ENCODE results near the gene CGRRF1. TPM values are rescaled to one million over a fixed set of nuclear protein-coding genes. Genes with fewer than 3 reads are reported as not detected.
A peak's percentile ranks its signal among the peaks of the same experiment; 100 is the strongest.

Gene CGRRF1
- total RNA-seq, 4 donors from 2014 or later = 16.5 to 28.8 (median 21.2) TPM

DNA sequence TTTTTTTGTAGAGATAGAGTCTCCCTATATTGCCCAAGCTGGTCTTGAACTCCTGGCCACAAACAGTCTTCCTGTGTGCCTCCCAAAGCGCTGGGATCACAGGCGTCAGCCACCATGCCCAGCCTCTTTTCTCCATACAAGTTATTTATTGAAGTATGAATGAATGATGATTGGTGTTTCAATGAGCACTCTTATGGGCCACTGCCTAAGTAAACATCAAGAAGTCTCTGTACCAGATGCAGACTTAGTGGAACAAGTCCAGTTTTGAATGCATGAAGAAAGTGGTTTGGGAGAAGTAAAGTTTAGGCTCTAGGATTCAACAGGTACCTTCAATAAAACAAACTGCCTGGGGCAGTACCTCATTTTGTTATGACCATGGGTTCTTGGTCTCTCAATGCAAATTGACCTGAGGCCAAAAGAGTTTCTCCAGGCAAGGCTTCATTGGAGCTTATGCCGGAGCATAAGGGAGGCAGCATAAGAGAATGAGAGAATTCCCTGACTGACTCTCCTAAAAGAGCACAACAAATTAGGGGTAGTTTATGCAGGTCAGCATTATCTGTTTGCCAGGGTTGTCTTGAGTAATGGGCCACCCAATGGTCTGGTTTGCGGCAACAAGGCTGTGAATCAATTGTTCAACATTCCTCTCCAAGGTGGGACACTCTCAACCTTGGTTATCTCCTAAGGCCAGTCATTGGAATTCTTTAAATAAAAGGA is 19.8 kb upstream of the CGRRF1 start:
- Histone ChIP-seq H3K36me3 (peaks cover 0 to 5% (median 0%) of the 10 kb centered on the region in 3 donors), H3K4me1 (peaks cover 0 to 40% (median 17%) of the 10 kb centered on the region in 4 donors), H3K9me3 (no peaks in the 10 kb centered on the region), H3K27ac (peak overlapping the region in 3 of 4 donors; percentile 88 to 99 (median 98)), H3K4me3 (peak overlapping the region in 1 of 4 donors; percentile 99), H3K27me3 (no peaks in the 10 kb centered on the region)
- TF ChIP-seq, protein P1, sequence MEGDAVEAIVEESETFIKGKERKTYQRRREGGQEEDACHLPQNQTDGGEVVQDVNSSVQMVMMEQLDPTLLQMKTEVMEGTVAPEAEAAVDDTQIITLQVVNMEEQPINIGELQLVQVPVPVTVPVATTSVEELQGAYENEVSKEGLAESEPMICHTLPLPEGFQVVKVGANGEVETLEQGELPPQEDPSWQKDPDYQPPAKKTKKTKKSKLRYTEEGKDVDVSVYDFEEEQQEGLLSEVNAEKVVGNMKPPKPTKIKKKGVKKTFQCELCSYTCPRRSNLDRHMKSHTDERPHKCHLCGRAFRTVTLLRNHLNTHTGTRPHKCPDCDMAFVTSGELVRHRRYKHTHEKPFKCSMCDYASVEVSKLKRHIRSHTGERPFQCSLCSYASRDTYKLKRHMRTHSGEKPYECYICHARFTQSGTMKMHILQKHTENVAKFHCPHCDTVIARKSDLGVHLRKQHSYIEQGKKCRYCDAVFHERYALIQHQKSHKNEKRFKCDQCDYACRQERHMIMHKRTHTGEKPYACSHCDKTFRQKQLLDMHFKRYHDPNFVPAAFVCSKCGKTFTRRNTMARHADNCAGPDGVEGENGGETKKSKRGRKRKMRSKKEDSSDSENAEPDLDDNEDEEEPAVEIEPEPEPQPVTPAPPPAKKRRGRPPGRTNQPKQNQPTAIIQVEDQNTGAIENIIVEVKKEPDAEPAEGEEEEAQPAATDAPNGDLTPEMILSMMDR (IDR thresholded peaks at IDR 0.05) = no peak
- TF ChIP-seq POLR2A (IDR thresholded peaks at IDR 0.05) (no peak), EP300 (IDR thresholded peaks at IDR 0.05) (no peak)
- 93% methylated on average over 4 of the region's 4 CpGs for WGBS, 2 donors
- DNase-seq (ENCODE audit: low spot score in 2 of 2) = no peak

DNA sequence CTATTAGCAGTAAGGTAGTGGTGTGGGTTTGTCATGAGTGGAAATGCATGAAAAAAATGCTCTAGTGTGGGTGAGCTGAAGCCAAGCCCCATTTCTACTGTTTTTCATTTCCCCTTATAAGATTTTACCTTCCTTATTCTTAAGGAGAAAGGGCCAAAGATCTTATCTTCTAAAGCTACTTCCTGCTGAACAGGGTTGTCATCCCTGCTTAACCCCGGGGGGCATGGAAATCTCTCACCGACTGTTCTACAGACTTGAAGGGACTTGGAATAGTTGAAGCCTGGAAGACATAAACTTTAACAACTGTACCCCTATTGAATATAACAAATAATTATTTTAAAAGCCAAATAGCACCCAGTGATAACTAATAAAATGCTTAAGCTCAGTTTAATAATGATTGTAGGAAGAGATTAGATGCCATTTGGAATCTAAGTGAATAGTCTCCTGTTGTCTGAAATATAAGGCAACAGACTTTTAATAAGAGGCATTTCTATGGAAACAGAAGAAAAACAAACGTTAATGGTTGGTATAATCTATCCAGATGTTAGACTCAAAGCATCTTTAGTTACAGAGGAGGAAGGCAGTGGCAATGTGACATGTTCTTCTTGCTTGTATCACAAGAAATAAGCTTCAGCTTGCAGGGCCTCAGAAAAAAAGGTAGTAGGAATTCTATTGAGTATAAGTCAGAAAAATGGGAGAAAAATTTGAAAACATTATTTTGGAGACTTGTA is 19.1 kb upstream of the CGRRF1 start:
- Histone ChIP-seq H3K27ac (no peak overlapping the region), H3K9me3 (no peaks in the 10 kb centered on the region), H3K27me3 (no peaks in the 10 kb centered on the region), H3K4me3 (no peak overlapping the region), H3K36me3 (peaks cover 0 to 5% (median 0%) of the 10 kb centered on the region in 3 donors), H3K4me1 (peaks cover 0 to 35% (median 16%) of the 10 kb centered on the region in 4 donors)
- no peak for DNase-seq (ENCODE audit: low spot score in 2 of 2)
- TF ChIP-seq EP300 (IDR thresholded peaks at IDR 0.05) = no peak
- no peak for TF ChIP-seq POLR2A (IDR thresholded peaks at IDR 0.05)
- WGBS, 2 donors = 38 to 40% methylated on average over 3 of the region's 3 CpGs

DNA sequence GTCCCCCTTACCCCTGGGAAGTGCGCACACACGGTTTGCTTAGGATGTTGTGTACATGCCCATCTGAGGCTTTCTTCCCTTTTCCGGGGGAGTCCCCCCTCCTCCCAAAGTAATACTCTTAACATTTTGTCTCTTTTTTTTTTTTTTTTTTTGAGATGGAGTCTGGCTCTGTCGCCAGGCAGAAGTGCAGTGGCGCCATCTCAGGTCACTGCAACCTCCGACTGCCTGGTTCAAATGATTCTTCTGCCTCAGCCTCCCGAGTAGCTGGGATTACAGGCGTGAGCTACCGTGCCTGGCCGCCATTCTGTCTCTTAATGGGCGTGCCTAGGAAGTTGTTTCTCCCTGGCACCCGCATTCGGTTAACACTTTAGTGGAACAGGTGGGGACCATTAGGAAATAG is 16.4 kb upstream of the CGRRF1 start:
- DNase-seq (ENCODE audit: low spot score in 2 of 2) = no peak
- no peaks in the 10 kb centered on the region for H3K9me3 ChIP-seq
- H3K27ac ChIP-seq = no peak overlapping the region
- no peaks in the 10 kb centered on the region for H3K27me3 ChIP-seq
- WGBS, 2 donors = 66 to 67% methylated on average over 13 of the region's 13 CpGs
- H3K4me1 ChIP-seq = peaks cover 0 to 11% (median 3%) of the 10 kb centered on the region in 4 donors
- H3K4me3 ChIP-seq = no peak overlapping the region
- no peaks in the 10 kb centered on the region for H3K36me3 ChIP-seq
- TF ChIP-seq, protein P1 (IDR thresholded peaks at IDR 0.05) = no peak
- TF ChIP-seq EP300 (IDR thresholded peaks at IDR 0.05) (no peak), POLR2A (IDR thresholded peaks at IDR 0.05) (no peak)

DNA sequence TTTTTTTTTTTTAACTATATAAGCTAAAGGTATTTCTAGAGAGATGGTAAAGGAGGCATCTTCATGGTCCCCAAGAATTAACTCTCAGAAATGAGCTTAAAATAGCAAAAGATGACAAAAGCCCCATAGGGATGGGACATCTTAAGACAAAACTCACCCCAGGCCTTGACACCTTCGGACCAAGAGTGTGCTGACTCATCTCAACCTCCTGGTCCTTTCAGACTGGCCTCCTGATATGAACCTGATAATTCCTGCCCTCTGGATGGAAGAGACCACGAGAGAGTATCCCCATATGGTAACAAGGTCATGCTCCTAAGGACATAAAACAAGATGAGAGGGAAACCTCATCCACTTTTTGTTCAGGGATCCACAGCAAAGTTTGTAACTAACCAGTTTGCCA is 12.5 kb upstream of the CGRRF1 start:
- TF ChIP-seq POLR2A (IDR thresholded peaks at IDR 0.05) = no peak
- no peak for TF ChIP-seq EP300 (IDR thresholded peaks at IDR 0.05)
- TF ChIP-seq, protein P1 (IDR thresholded peaks at IDR 0.05) = no peak
- no peak for DNase-seq (ENCODE audit: low spot score in 2 of 2)
- Histone ChIP-seq H3K9me3 (no peaks in the 10 kb centered on the region), H3K36me3 (no peaks in the 10 kb centered on the region), H3K27me3 (no peaks in the 10 kb centered on the region), H3K4me1 (no peaks in the 10 kb centered on the region), H3K27ac (no peak overlapping the region), H3K4me3 (no peak overlapping the region)
- WGBS, 2 donors = 55 to 62% methylated on average over 2 of the region's 2 CpGs

DNA sequence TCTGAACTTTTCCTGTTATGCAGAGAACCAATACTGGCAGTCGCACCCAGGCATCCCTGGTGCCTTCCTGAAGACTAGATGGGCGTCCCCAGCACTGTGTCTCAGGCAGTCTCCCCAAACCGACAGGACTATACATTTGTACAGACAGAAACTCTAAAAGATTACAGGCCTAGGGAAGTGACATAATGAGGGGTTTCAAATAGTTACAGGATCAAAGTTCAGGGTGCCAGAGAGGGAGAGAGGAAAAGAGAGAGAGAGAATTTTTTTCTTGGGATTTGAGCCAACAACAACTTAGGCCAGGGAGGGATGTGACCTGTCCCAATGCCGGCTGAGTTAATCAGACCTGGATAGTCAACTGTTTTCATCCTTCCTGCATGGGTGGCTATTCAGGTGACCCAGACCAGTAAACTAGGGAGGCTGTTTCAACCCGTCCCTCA is 11.6 kb upstream of the CGRRF1 start:
- TF ChIP-seq, protein P1 (IDR thresholded peaks at IDR 0.05) = no peak
- TF ChIP-seq EP300 (IDR thresholded peaks at IDR 0.05) = no peak
- no peak for TF ChIP-seq POLR2A (IDR thresholded peaks at IDR 0.05)
- Histone ChIP-seq H3K4me1 (peaks cover 0 to 1% (median 0%) of the 10 kb centered on the region in 4 donors), H3K27me3 (no peaks in the 10 kb centered on the region), H3K9me3 (no peaks in the 10 kb centered on the region), H3K4me3 (no peak overlapping the region), H3K27ac (no peak overlapping the region), H3K36me3 (no peaks in the 10 kb centered on the region)
- no peak for DNase-seq (ENCODE audit: low spot score in 2 of 2)
- 60 to 66% methylated on average over 5 of the region's 5 CpGs for WGBS, 2 donors
